IMR-90 (cell line): ENCODE data around the gene HOXD10.
A peak's percentile ranks its signal among the peaks of the same experiment; 100 is the strongest.

Experiments used
- CTCF ChIP-seq: conservative IDR thresholded peaks from 2 replicates; pipeline ENCODE4 v1.5.1; 2012; ENCODE audit warnings: mild to moderate bottlenecking, low read depth, low read length, improper control_type of control experiment
- MAZ ChIP-seq: IDR thresholded peaks from 2 replicates; pipeline ENCODE4 v1.6.1; 2012; ENCODE audit warnings: low read depth, mild to moderate bottlenecking, low read length, improper control_type of control experiment, moderate library complexity, borderline replicate concordance

GRCh38 chr2:176085861-176086771 lies 30.5 kb upstream of the HOXD10 start:
- TF ChIP-seq CTCF (peak; percentile 60), MAZ (no peak)
